ENCODE data around the gene AFTPH.

GRCh38 chr2:64562148-64562784 lies 38.1 kb downstream of the AFTPH start:
- TF ChIP-seq CTCF (IDR thresholded peaks at IDR 0.05) (no peak), ZNF317 (CRISPR knock-in tag; IDR thresholded peaks at IDR 0.05; ENCODE audit: borderline replicate concordance, low read depth) (no peak), SP1 (CRISPR knock-in tag; conservative IDR thresholded peaks at IDR 0.05) (no peak), TCF7 (CRISPR knock-in tag; IDR thresholded peaks at IDR 0.05; ENCODE audit: low read depth) (no peak), ESRRA (CRISPR knock-in tag; IDR thresholded peaks at IDR 0.05; ENCODE audit: borderline replicate concordance) (no peak), MLX (CRISPR knock-in tag; IDR thresholded peaks at IDR 0.05) (no peak), ZNF232 (CRISPR knock-in tag; IDR thresholded peaks at IDR 0.05) (no peak), GABPB1 (CRISPR knock-in tag; IDR thresholded peaks at IDR 0.05) (no peak), ZNF671 (CRISPR knock-in tag; IDR thresholded peaks at IDR 0.05) (no peak), ELF4 (CRISPR knock-in tag; IDR thresholded peaks at IDR 0.05; ENCODE audit: low read depth) (no peak), PREB (CRISPR knock-in tag; IDR thresholded peaks at IDR 0.05; ENCODE audit: borderline replicate concordance) (no peak), NR2C2 (CRISPR knock-in tag; IDR thresholded peaks at IDR 0.05) (no peak), MXD4 (CRISPR knock-in tag; IDR thresholded peaks at IDR 0.05; ENCODE audit: borderline replicate concordance) (no peak)
